ENCODE data around the gene C1QTNF9. TPM values are rescaled to one million over a fixed set of nuclear protein-coding genes. Genes with fewer than 3 reads are reported as not detected.

The C1QTNF9 gene
- total and polyA plus RNA-seq, 2 donors (not counting 3 experiments of a cell fraction or from before 2014, with no cell fraction given) = not detected

- intact Hi-C loops (cut with micrococcal nuclease) = no loop called here
These were observed 1.9 kb upstream of the C1QTNF9 start for GRCh38 chr13:24307211-24308067.

More at GRCh38 chr13:24307211-24308067, 1.9 kb upstream of the C1QTNF9 start:
- no peaks in the 10 kb centered on the region for H3K27me3 ChIP-seq (ENCODE audit: control insufficient read depth in 2 of 2, insufficient read depth in 2 of 2, low read length in 2 of 2)
- no peak overlapping the region for H2AFZ ChIP-seq (ENCODE audit: low read depth, low read length)
- no peaks in the 10 kb centered on the region for H3K9me1 ChIP-seq (replicated peaks; ENCODE audit: control insufficient read depth, extremely low read depth, insufficient read depth, low read length)
- no peaks in the 10 kb centered on the region for H3K9me3 ChIP-seq (replicated peaks; ENCODE audit: control insufficient read depth, insufficient read depth, low read length)
- H3K27ac ChIP-seq (ENCODE audit: insufficient read depth, low read depth, low read length) = no peak overlapping the region
- no TSS peak for BruUV-seq (replicated peaks)
- peaks cover 0 to 2% of the 10 kb centered on the region in 2 experiments for H3K36me3 ChIP-seq (ENCODE audit: control insufficient read depth in 2 of 2, extremely low read depth in 1 of 2, insufficient read depth in 2 of 2, low read length in 2 of 2)
- dilution Hi-C loops (cut with MboI; ENCODE audit: extremely low pct_ligation_motif_present, low sequenced_read_pairs) = no loop called here
- no peak overlapping the region for H3K9ac ChIP-seq (replicated peaks; ENCODE audit: extremely low read depth, insufficient read depth, low read length)
- H3K79me2 ChIP-seq (ENCODE audit: control insufficient read depth, insufficient read depth, low read length) = no peaks in the 10 kb centered on the region
- no peaks in the 10 kb centered on the region for H4K20me1 ChIP-seq (replicated peaks; ENCODE audit: control insufficient read depth, extremely low read depth, insufficient read depth, low read length)
- POLR2A ChIA-PET = no interaction called here
- no peak for TF ChIP-seq MYC (IDR thresholded peaks at IDR 0.05; ENCODE audit: low read depth, low read length)
- TF ChIP-seq FOS (IDR thresholded peaks at IDR 0.05; ENCODE audit: borderline replicate concordance, insufficient read depth, low read length) = no peak
- no peak for TF ChIP-seq GATA2 (IDR thresholded peaks at IDR 0.05; ENCODE audit: insufficient read depth, insufficient read length, low read depth, low read length)
- TF ChIP-seq EZH2 (IDR thresholded peaks at IDR 0.05; ENCODE audit: borderline replicate concordance, low read depth, low read length, severe bottlenecking) = no peak
- TF ChIP-seq POLR2AphosphoS5 (IDR thresholded peaks at IDR 0.05; ENCODE audit: insufficient read depth, low read depth, low read length) = no peak
- TF ChIP-seq POLR2A (IDR thresholded peaks at IDR 0.05; ENCODE audit: low read depth, low read length) = no peak
- TF ChIP-seq JUN (IDR thresholded peaks at IDR 0.05; ENCODE audit: borderline replicate concordance, insufficient read depth, insufficient read length, low read depth) = no peak
- no peak for TF ChIP-seq MAX (IDR thresholded peaks at IDR 0.05; ENCODE audit: insufficient read depth, insufficient read length)
- TF ChIP-seq CTCF (IDR thresholded peaks at IDR 0.05; ENCODE audit: extremely low read depth in 1 of 2, insufficient read depth in 1 of 2, low read depth in 1 of 2, low read length in 2 of 2) = no peak
- DNase-seq (ENCODE audit: low read depth, low spot score) (no peak), FAIRE-seq (no peak)
- H3K4me2 ChIP-seq (ENCODE audit: insufficient read depth, low read length) = no peak overlapping the region
- no peak overlapping the region for H3K4me3 ChIP-seq (replicated peaks in 1 of 3; ENCODE audit: insufficient read depth in 1 of 3, low read depth in 1 of 3, low read length in 3 of 3)
- no peaks in the 10 kb centered on the region for H3K4me1 ChIP-seq (ENCODE audit: control insufficient read depth, extremely low read depth, insufficient read depth, low read length)
- CTCF ChIA-PET = no interaction called here
